Fibroblast of skin of right biceps (primary cell): Measurements from ENCODE around the gene SHPK.

Experiments
- DNase-seq: peaks from one replicate; pipeline ENCODE4 v3.0.0-alpha.2; 2013

SHPK gene

DNA sequence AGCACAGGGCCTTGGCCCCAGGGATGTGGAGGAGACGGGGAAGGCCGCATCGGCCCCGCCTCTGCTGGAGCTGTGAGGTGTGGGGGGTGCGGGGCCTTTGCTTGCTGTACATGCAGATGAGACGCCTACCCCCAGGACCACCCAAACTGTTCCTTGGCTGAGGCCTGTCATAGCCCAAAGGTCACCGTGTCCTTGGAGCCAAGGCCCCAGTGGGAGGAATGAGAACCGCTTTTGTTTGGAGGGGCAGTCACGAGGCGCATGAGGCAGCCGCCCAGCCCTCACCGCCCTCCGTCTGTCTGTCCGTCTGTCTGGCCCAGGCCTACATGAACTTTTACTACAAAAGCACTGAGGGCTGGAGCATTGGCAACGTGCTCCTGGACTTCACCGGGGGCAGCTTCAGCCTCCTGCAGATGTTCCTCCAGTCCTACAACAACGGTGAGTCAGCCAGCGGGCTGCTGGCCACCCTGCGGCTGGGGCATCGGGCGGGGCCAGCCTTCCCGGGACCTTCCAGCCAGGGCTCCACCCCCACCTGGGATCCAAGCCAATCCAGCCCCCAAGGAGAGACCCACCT, 23.6 kb upstream of the SHPK start:
- DNase-seq: peak; percentile 65

DNA sequence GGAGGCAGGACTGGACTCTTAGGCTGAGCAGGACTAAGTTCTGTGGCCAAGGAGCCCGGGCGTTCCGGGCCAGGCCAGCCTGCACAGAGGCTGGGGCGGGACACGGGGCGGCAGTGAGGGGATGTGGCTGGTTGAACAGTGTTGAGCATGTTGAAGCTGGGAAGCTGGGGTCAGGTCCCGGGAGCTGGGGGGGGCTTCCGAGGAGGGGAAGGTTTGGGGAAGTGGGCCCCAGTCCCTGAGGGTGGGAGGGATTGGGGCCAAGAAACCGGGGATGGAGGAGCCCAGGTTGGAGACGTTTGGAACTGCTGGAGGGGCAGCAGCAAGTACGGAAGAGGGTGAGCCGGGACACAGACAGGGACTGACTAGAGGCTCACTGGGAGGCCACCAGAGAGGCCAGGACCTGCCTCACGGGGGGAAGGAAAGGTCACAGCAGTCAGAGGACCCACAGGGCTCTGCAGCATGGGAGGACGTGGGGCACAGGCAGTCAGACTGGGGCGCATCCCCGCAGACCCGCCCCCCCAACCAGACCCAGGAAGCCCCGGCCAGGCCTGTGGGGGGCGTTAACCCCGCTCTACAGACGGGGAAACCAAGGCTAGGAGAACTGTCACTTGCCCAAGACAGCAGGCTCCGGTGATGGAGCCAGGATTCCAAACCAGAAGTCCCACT, 22.9 kb upstream of the SHPK start:
- DNase-seq: no peak

DNA sequence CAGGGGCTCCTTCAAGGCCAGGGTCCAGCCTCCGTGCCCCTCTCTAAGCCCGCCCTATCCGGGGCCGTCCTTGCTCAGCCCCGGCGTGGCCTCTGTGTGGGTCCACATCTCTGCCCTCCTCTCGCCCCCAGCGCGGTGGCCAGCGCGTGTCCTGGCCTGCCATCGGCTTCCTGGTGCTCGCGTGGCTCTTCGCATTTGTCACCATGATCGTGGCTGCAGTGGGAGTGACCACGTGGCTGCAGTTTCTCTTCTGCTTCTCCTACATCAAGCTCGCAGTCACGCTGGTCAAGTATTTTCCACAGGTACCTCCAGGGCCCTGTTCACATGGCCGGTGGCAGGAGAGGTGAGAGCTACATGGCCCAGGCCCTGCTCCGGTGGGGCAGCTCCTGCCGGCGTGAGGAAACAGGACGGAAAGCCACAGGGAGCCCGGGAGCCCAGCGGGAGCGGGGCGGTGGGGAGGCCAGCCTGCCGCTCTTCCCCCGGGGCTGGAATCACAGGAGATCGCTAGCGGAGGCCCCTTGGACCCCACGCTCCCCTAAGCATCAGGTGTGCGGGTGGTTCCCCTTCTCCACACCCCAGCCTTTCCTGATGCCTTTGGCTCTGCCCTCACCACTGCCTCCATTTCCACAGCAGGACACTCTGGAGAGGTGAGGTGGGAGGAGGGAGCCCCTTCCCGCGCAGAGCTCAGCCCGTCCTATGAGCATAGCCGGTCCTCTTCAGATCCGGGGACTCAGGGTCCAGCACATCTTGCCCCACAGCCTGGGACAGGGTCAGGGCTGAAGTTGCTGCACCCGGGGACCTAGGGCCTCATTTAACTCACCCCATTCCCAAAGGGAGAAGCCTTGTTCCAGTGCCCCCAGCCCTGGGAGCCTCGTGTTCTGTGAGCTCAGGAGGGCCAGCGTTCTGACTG, 22.1 kb upstream of the SHPK start:
- no peak for DNase-seq

DNA sequence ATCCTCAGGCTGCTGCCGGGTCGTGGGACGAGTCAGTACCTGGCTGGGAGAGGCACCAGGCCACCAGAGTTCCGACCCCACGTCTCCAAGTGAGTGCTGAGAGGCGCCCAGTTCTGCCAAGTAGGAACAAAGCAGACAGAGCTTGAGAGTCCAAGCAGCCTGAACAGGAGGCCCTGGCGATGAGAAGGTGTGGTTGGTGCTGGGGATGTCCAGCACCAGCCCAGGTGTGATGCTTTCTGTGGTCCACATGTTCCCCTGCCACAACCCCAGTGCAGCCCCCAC, 21.5 kb upstream of the SHPK start:
- DNase-seq: no peak

DNA sequence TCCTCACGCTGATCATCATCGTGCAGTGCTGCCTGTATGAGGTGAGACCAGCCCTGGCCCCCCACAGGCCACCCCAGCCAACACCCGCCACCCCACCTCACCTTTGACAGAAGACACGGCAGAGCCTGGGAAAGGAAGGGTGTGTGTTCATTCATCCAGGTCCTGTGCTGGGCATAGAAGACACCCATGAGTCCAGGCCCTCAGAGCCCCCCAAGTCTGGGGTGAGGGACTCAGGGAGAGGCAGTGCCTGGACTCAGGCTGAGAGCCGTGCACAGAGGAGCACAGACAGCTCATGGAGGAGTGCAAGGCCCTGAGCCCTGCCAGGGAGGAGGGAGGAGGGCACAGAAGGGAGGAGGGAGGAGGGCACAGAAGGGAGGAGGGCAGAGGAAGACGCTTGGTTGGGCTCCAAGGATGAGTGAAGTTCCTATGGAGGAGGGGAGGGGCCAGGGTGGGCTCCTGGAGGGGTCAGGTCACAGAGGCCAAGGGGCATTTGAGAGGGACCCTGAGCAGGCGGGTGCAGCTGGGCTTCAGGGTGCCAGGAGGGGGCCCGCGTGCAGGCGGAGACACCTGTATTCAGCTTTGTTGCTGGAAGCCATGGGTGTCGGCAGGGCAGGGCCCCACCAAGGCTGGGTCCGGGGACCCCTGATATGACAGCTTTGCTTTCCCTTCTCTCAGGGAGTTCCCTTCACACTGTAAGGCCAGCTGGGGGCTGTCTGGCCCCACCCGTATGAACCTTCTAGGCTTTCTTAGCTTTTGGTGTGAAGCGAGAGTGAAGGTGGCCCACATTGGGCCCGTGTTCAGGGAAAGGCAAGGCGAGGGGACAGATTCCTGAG, 20.9 kb upstream of the SHPK start:
- no peak for DNase-seq

DNA sequence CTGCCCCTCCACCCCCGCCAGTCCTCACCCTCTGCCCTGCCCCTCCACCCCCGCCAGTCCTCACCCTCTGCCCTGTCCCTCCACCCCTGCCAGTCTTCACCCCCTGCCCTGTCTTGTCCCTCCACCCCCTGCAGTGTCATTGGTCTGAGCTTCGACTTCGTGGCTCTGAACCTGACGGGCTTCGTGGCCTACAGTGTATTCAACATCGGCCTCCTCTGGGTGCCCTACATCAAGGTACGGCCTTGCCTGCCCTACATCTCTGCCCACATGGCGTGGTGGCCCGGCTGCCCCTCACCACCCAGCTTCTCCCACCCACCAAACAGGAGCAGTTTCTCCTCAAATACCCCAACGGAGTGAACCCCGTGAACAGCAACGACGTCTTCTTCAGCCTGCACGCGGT, 20.3 kb upstream of the SHPK start:
- no peak for DNase-seq

DNA sequence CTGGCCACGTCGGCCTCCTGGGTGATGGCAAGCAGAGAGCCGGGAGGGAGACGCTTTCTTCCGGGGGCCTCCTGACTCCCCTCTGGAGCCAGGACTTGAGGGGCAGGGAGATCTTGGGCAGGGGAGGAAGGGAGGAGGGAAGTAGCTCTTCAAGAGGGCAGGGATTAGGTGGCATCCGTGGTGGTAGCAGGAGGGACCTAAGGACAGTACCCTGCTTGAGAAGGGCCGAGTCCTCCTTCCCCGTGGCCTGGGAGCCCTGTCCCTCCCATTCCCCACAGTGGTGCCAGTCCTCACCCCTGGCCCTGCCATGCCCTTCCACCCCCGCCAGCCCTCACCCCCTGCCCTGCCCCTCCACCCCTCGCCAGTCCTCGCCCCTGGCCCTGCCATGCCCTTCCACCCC, 19.7 kb upstream of the SHPK start:
- no peak for DNase-seq

DNA sequence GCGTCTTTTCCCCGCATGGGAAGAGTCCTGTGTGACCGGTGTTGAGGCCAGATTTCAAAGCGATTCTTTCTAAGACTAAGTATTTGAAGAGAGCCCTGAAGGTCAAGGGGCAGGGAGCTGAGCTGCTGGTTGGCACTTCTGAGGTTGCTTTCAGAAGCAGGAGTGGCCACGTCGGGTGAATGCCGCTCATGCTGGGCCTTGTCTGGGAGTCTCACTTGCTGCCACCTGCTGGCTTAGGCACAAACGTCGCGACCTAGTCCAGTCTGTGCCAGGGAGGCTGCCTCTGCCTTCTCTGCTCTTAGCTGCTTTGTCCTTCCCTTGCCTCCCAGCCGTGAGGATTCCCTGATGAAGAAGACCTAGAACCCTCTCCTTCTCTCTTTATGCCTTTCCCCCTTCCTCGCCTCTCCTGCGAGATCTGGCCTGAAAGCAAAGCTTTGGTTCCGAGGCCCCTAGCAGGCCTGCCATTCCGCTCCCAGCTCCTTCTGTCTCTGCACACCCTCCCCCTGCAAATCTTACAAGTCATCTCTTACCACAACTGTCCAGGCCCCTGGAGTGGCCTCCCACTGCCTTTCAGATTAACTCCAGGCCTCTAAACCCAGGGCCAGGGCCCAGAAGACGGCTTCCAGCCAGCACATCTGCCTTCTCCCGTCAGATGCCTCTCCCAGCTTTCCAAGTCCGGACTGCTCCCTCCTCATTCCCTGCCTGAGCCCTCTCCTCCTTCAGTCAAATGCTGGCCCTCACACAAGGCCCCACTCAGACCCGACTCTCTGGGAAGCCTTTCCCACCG, 11.9 kb upstream of the SHPK start:
- DNase-seq: peak; percentile 63

DNA sequence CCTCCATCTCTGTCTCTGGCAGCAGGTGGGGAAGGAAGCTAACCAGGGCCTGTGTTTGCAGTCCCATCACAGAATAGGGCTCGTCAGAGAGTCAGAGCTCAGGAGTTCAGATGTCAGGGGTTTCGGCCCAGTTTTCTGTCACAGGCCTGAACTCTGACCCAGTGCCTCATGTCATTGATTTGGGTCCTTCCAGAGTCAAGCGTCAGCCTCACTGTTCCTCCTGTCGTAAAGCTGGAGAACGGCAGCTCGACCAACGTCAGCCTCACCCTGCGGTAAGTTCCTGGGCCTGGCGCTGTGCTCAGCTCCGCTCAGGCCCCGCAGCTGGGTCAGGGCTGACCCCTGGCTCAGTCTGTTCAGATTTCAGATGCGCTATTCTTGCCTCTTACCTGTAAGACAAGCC, 11.2 kb upstream of the SHPK start:
- DNase-seq: no peak

DNA sequence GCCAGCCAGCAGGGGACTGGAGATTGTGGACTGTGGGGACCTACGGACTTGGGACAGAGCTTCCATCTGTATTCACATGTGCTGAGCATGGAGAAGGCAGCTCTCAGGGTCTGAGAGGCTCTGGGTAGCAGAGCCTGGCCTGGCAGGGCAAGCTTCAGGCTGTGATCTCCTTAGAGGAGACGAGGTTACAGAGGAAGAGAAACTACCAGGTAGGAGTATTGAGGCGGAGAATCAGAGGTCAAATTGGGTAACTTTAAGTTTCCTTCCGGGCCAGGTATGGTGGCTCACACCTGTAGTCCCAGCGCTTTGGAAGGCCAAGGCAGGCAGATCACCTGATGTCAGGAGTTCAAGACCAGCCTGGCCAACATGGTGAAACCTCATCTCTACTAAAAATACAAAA, 9.3 kb upstream of the SHPK start:
- no peak for DNase-seq

DNA sequence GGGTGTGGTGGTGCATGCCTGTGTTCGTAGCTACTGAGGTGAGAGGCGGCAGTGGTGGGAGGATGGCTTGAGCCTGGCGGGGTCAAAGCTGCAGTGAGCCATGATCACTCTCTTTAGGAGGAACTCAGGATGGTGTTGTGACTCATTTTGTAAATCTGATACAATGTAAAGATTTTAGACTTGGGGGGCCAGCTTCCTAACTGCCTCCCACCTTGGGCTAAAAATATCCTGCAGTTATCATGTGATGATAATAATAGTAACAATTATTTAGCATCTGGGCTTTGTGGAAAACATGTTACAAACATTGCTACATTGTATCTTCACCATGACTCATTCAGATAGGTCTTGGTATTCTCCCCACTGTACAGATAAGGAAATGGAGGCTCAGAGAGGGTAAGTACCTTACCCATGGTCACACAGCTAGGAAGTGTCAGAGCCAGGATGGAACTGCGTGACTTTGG, 7.9 kb upstream of the SHPK start:
- DNase-seq: no peak

DNA sequence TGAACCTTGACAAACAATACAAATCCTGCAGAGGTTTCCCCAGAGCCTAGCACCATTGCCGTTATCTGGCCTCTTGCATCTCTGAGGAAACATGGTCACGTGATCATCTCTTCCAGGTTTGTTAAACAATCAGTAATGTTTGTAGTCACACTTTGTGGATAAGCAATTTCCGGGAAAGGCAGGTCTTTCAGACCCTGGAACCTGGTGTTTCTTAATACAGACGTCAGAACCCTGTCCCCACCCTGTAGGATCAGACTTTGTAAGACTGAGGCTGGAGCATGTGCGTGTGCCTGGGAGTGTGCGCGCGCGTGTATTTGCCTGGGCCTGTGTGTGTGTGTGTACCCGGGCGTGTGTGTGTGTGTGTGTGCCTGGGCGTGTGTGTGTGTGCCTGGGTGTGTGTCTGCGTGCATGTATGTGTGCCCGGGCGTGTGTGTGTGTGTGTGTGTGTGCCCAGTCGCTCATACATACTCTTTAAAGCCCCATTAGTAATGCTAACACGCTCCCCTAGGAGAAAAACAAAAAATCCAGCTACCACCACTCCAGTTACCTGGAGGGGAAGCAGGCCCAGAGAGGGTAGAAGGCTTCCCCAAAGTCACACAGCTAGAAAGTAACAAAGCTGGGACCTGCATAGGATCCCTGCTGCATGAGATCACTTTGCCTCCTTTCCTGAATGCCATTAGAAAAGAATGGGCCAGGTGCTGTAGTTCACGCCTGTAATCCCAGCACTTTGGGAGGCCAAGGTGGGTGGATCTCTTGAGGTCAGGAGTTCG, 5.9 kb upstream of the SHPK start:
- no peak for DNase-seq

DNA sequence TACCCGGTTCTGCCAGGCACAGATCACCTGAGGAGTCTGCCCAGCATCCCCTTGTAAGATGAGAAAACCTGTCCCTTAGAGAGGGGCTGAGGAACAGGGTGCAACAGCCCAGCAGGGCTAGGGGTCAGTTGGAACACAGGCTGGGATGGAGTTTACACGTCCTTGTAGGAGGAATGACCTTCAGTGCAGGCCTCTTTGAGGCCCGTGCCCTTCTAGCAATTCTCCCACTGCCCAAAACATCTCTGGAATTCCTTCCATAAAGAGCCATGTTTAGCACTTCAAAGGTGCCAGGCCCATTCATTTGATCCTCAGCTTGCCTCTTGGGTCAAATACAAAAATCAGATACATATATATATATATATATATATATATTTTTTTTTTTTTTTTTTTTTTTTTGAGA, 5.0 kb upstream of the SHPK start:
- DNase-seq: no peak

DNA sequence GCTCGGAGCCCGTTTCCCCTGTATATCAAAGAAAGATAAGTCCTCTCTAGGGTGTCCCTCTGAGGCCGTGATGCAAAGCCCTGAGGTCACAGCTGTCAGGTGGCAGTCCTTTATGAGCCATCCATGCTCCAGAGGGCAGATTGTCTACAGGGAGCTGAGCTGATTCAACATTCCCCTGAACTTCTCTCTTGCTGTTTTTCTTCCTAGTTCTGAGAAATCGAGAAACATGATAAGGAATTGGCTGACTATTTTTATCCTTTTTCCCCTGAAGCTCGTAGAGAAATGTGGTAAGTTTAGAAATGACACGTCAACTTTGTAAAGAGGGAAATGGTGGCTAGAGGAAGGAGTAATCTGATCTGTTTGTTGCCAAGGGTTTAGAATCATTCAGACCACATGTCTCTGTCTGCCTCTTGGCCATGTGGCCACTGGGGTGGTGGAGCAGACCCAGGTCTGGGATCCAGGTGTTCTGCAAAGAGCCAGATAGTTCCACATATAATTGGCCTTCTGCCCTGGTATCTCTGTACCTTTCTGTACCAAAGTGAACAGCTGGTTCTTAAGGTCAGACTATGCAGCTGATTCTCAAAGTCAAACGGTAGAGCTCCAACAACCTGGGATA, 4.0 kb upstream of the SHPK start:
- peak; percentile 43 for DNase-seq

DNA sequence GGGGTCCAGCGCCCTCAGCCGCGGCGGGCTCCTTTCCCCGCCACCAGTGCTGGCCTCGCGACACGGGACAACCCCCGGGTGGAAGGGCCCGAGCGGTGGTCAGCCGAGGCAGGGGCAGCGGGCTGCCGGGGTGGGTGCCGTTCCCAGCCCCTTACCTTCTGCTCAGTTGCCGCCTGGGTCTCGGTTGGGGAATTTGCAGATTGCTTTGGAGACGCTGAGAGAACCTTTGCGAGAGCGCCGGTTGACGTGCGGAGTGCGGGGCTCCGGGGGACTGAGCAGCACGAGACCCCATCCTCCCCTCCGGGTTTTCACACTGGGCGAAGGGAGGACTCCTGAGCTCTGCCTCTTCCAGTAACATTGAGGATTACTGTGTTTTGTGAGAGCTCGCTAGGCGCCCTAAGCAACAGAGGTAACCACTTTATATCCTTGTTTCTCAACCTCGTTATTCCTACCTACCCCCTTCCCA, 891 bp upstream of the SHPK start:
- DNase-seq: no peak

DNA sequence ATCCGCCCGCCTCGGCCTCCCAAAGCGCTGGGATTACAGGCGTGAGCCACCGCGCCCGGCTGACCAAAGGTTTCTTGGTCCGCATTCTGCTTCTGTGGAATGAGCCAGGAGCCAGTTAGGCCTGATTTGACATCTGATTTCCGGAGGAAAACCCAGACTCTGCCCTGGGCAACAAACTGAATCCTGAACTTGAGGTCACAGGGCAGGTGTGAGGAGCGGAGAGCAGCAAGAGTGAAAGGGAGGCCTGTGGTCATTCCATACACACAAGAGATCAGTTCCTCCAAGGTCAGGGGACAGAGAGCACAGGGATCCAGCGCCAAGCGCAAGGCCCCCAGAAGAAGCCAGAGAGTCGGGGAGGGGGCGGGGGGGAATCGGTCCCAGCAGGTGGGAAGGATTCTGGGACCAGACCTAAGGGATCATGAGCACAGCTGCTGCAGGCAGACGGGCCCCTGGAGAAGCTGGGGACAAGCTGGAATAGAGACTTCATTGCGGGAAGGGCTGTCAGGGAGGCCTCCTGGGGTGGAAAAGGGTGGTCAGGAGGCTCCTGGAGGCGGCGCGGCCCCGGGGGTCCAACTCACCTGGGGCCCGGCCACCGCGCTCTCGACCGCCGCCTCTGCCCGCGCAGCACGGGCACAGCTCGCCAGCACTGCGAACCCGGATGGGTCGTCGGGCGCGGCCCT, 436 bp downstream of the SHPK start:
- DNase-seq: no peak

DNA sequence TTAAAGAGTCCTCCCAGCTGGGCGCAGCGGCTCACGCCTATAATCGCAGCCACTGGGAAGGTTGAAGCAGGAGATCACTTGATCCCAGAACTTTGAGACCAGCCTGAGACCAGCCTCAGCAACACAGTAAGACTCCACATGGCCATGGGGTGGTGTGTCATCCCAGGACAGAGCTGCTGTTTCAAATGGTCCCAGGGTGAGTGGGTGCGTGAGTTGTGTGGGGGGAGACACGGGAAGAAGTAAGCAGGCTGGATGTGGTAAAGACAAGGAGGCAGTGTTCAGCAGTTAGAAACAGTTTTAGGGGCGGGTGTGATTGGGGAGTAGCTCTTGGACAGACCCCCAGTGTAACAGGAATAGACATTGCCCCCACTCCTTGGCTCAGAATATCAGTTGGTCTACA, 3.8 kb downstream of the SHPK start:
- DNase-seq: no peak

DNA sequence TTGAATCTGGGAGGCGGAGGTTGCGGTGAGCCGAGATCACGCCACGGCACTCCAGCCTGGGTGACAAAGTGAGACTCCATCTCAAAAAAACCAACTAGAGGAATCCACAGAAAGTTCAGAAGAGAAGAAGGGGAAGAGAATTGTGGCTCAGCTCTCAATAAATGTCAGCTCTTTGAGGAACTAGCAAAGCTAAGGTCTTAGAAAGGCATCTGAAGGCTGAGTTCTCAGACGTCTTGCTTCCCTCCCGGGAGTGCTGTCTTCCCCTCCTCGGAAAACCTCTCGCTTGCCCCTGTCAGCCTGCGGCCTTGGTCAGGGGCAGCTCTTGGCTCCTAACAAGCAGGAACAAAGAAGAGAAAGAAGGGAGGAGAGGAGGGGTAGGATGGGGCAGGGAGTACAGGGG, 5.3 kb downstream of the SHPK start:
- DNase-seq: no peak

DNA sequence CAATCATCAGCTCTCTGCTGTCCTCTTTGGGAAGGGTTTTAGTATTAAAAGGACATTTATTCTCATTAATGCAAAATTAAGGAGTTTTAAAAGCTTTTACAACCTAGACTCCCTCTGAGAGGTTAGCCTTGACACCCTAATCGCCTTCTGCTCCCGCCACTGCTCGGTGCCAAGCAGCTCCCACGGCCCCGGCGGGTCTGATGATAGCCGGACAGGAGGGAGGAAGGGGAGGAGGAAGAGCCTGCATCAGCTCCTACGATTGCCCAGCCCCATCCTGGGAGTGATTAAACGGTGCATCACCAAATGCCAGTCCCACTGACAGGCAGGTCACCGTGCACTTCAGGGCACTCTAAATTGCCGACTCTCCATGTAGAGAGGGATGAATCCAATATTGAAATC, 8.3 kb downstream of the SHPK start:
- no peak for DNase-seq
